ENCODE results near the gene MAFF. TPM values are rescaled to one million over a fixed set of nuclear protein-coding genes. Genes with fewer than 3 reads are reported as not detected.
A peak's percentile ranks its signal among the peaks of the same experiment; 100 is the strongest.

MAFF gene
- total RNA-seq, 3 donors from 2014 or later = 37.3 to 126 (median 85.5) TPM

- TF ChIP-seq POLR2AphosphoS5 (IDR thresholded peaks at IDR 0.05) (no peak), POLR2A (IDR thresholded peaks at IDR 0.05) (no peak), CTCF (IDR thresholded peaks at IDR 0.05) (no peak)
- DNase-seq (ENCODE audit: low spot score in 2 of 2) = no peak
- no peaks in the 10 kb centered on the region for H3K9me3 ChIP-seq
- no peaks in the 10 kb centered on the region for H3K36me3 ChIP-seq
- no peak overlapping the region for H3K4me3 ChIP-seq
- no peaks in the 10 kb centered on the region for H3K4me1 ChIP-seq
- intact Hi-C loops (cut with DNase I; ENCODE audit: low total_unique reads) = no loop called here
- no peak overlapping the region for H3K27ac ChIP-seq
- no peaks in the 10 kb centered on the region for H3K27me3 ChIP-seq
Measured at GRCh38 chr22:38192475-38192863, 9.3 kb upstream of the MAFF start.

GRCh38 chr22:38193580-38193979 lies 8.2 kb upstream of the MAFF start:
- intact Hi-C loops (cut with DNase I; ENCODE audit: low total_unique reads) = no loop called here
- no peaks in the 10 kb centered on the region for H3K4me1 ChIP-seq
- no peak for TF ChIP-seq POLR2A (IDR thresholded peaks at IDR 0.05)
- TF ChIP-seq POLR2AphosphoS5 (IDR thresholded peaks at IDR 0.05) = no peak
- TF ChIP-seq CTCF (IDR thresholded peaks at IDR 0.05) = no peak
- H3K27me3 ChIP-seq = no peaks in the 10 kb centered on the region
- no peak overlapping the region for H3K27ac ChIP-seq
- no peak for DNase-seq (ENCODE audit: low spot score in 2 of 2)
- H3K4me3 ChIP-seq = no peak overlapping the region
- H3K36me3 ChIP-seq = no peaks in the 10 kb centered on the region
- H3K9me3 ChIP-seq = no peaks in the 10 kb centered on the region

GRCh38 chr22:38196791-38197419 lies 4.9 kb upstream of the MAFF start:
- Histone ChIP-seq H3K4me3 (no peak overlapping the region), H3K27me3 (no peaks in the 10 kb centered on the region), H3K36me3 (no peaks in the 10 kb centered on the region), H3K9me3 (no peaks in the 10 kb centered on the region), H3K4me1 (no peaks in the 10 kb centered on the region), H3K27ac (no peak overlapping the region)
- no peak for TF ChIP-seq POLR2AphosphoS5 (IDR thresholded peaks at IDR 0.05)
- TF ChIP-seq CTCF (IDR thresholded peaks at IDR 0.05) = no peak
- DNase-seq (ENCODE audit: low spot score in 2 of 2) = no peak
- intact Hi-C loops (cut with DNase I; ENCODE audit: low total_unique reads) = no loop called here

GRCh38 chr22:38199826-38200559 lies 1.8 kb upstream of the MAFF start:
- TF ChIP-seq CTCF (IDR thresholded peaks at IDR 0.05) (no peak), POLR2A (IDR thresholded peaks at IDR 0.05) (no peak), POLR2AphosphoS5 (IDR thresholded peaks at IDR 0.05) (no peak)
- Histone ChIP-seq H3K27me3 (no peaks in the 10 kb centered on the region), H3K27ac (no peak overlapping the region), H3K4me3 (no peak overlapping the region), H3K4me1 (peaks cover 7 to 16% of the 10 kb centered on the region in 2 donors), H3K9me3 (no peaks in the 10 kb centered on the region), H3K36me3 (no peaks in the 10 kb centered on the region)
- intact Hi-C loops (cut with DNase I; ENCODE audit: low total_unique reads) = loop anchor here (10.0 kb wide), 2 partner anchors 115 to 145 kb away; partner anchors contain the start of genes CSNK1E and PICK1
- DNase-seq (ENCODE audit: low spot score in 2 of 2) = no peak

DNA sequence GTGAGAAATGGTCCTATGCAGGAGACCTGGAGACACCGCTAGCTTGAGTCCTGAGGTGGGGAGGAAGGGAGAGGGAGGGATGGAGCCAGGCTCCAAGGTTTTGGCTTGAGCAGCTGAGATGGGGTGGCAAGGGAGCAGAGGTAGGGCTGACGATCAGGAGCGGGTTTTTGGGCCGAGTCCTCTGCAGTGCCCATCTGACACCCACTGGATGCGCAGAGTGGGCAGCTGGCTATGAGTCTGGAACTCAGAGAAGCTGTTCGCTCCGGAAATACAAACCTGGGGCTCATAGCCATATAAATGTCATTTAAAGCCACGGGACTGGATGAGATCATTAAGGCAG lies 453 bp upstream of the MAFF start:
- H3K4me3 ChIP-seq = peak overlapping the region; percentile 71 to 87 (median 82)
- H3K4me1 ChIP-seq = peaks cover 9 to 16% of the 10 kb centered on the region in 2 donors
- TF ChIP-seq POLR2AphosphoS5 (IDR thresholded peaks at IDR 0.05) (no peak), POLR2A (IDR thresholded peaks at IDR 0.05) (no peak), CTCF (IDR thresholded peaks at IDR 0.05) (no peak)
- H3K27me3 ChIP-seq = no peaks in the 10 kb centered on the region
- H3K27ac ChIP-seq = peak overlapping the region; percentile 99 to 100
- no peaks in the 10 kb centered on the region for H3K9me3 ChIP-seq
- no peaks in the 10 kb centered on the region for H3K36me3 ChIP-seq
- intact Hi-C loops (cut with DNase I; ENCODE audit: low total_unique reads) = loop anchor here (10.0 kb wide), 2 partner anchors 113 to 147 kb away; partner anchors contain the start of genes CSNK1E and PICK1
- DNase-seq (ENCODE audit: low spot score in 2 of 2) = no peak
